WTC11 (cell line): ENCODE measurements around the gene CDH13. TPM values are rescaled to one million over a fixed set of nuclear protein-coding genes. Genes with fewer than 3 reads are reported as not detected.

Experiments
- ATAC-seq: fragments of 200-7000 bp; cut with Tn5 transposase; 2 replicates; pipeline ENCODE4 v1.10.0; 2021; ENCODE audit warnings: mild to moderate bottlenecking, moderate library complexity
- CTCF ChIA-PET: fragments of 300-600 bp; sonication (Branson Sonifier 250); formaldehyde crosslinking; loops from one replicate; lab custom pipeline; 2021; ENCODE audit warnings: antibody characterized with exemption; lab: Charles Lee
- POLR2A ChIA-PET: fragments of 350-600 bp; sonication (Branson Sonifier 250); formaldehyde crosslinking; loops from one replicate; lab custom pipeline; 2021; ENCODE audit warnings: antibody characterized with exemption; lab: Charles Lee
- DNase-seq: peaks from one replicate; pipeline ENCODE4 v3.0.0; 2021; ENCODE audit warnings: low spot score
- H3K27ac Mint-ChIP-seq: 2 replicates; pipeline ENCODE4 v1.8.0; 2021; ENCODE audit warnings: mixed read lengths
- H3K27me3 Mint-ChIP-seq: 2 replicates; pipeline ENCODE4 v1.8.0; 2021; ENCODE audit warnings: low read depth, mild to moderate bottlenecking, moderate library complexity, mixed read lengths
- H3K36me3 Mint-ChIP-seq: 2 replicates; pipeline ENCODE4 v1.8.0; 2021; ENCODE audit warnings: mixed read lengths
- H3K4me1 Mint-ChIP-seq: 2 replicates; pipeline ENCODE4 v1.8.0; 2022; ENCODE audit warnings: mixed read lengths
- H3K4me3 Mint-ChIP-seq: 2 replicates; pipeline ENCODE4 v1.8.0; 2021; ENCODE audit warnings: mild to moderate bottlenecking, moderate library complexity, mixed read lengths
- H3K9me3 Mint-ChIP-seq: 2 replicates; pipeline ENCODE4 v1.8.0; 2021; ENCODE audit warnings: mixed read lengths
- CREB1 ChIP-seq: sonication (generic); formaldehyde crosslinking; IDR thresholded peaks from 2 replicates; pipeline ENCODE4 v1.8.0; 2023; ENCODE audit warnings: mild to moderate bottlenecking, missing genetic modification reagents
- GTF2I ChIP-seq: fragments of 250-450 bp; sonication (Bioruptor Pico); conservative IDR thresholded peaks from 2 replicates; pipeline ENCODE4 v1.4.0; 2021; ENCODE audit warnings: mild to moderate bottlenecking
- IRF2 ChIP-seq: sonication (generic); formaldehyde crosslinking; IDR thresholded peaks from 2 replicates; pipeline ENCODE4 v1.8.0; 2022; ENCODE audit warnings: low read depth, missing genetic modification reagents, borderline replicate concordance
- JAZF1 ChIP-seq: fragments of 250-450 bp; sonication (Bioruptor Pico); IDR thresholded peaks from 2 replicates; pipeline ENCODE4 v1.9.0; 2021; ENCODE audit warnings: moderate library complexity, mild to moderate bottlenecking, inconsistent platforms
- KAT7 ChIP-seq: sonication (generic); formaldehyde crosslinking; IDR thresholded peaks from 2 replicates; pipeline ENCODE4 v1.8.1; 2023; ENCODE audit warnings: missing genetic modification reagents, mild to moderate bottlenecking, borderline replicate concordance
- MYBL2 ChIP-seq: sonication (generic); formaldehyde crosslinking; IDR thresholded peaks from 2 replicates; pipeline ENCODE4 v1.8.1; 2023; ENCODE audit warnings: mild to moderate bottlenecking, moderate library complexity, missing genetic modification reagents
- NFE2L1 ChIP-seq: sonication (generic); formaldehyde crosslinking; IDR thresholded peaks from 2 replicates; pipeline ENCODE4 v1.8.1; 2023; ENCODE audit warnings: missing genetic modification reagents
- NFYB ChIP-seq: sonication (generic); formaldehyde crosslinking; conservative IDR thresholded peaks from 2 replicates; pipeline ENCODE4 v1.8.0; 2022; ENCODE audit warnings: low read depth, missing genetic modification reagents
- RORB ChIP-seq: fragments of 250-450 bp; sonication (Bioruptor Pico); IDR thresholded peaks from 2 replicates; pipeline ENCODE4 v1.9.0; 2021; ENCODE audit warnings: mild to moderate bottlenecking
- ZNF121 ChIP-seq: sonication (generic); formaldehyde crosslinking; IDR thresholded peaks from 2 replicates; pipeline ENCODE4 v1.8.0; 2023; ENCODE audit warnings: missing genetic modification reagents
- ZNF138 ChIP-seq: sonication (generic); formaldehyde crosslinking; conservative IDR thresholded peaks from 2 replicates; pipeline ENCODE4 v1.8.1; 2022; ENCODE audit warnings: mild to moderate bottlenecking, moderate library complexity, missing genetic modification reagents
- ZNF263 ChIP-seq: sonication (generic); formaldehyde crosslinking; IDR thresholded peaks from 2 replicates; pipeline ENCODE4 v1.8.1; 2022; ENCODE audit warnings: low read depth, mild to moderate bottlenecking, moderate library complexity, missing genetic modification reagents
- ZNF317 ChIP-seq: sonication (generic); formaldehyde crosslinking; IDR thresholded peaks from 2 replicates; pipeline ENCODE4 v1.8.1; 2023; ENCODE audit warnings: low read depth, mild to moderate bottlenecking, moderate library complexity, missing genetic modification reagents, borderline replicate concordance
- total RNA-seq: library from RNA; stranded (reverse); gene quantifications from 3 replicates; pipeline ENCODE4 v1.2.3, GENCODE V29; 2021
- TF ChIP-seq, protein P1 (sequence below): sonication (generic); formaldehyde crosslinking; IDR thresholded peaks from 2 replicates; pipeline ENCODE4 v1.8.1; 2023; ENCODE audit warnings: mild to moderate bottlenecking, moderate library complexity, missing genetic modification reagents
- TF ChIP-seq, protein P2 (sequence below): sonication (generic); formaldehyde crosslinking; IDR thresholded peaks from 2 replicates; pipeline ENCODE4 v1.8.1; 2023; ENCODE audit warnings: mild to moderate bottlenecking, missing genetic modification reagents, borderline replicate concordance
- TF ChIP-seq, protein P3 (sequence below): sonication (generic); formaldehyde crosslinking; IDR thresholded peaks from 2 replicates; pipeline ENCODE4 v1.8.1; 2022; ENCODE audit warnings: mild to moderate bottlenecking, moderate library complexity, missing genetic modification reagents
- TF ChIP-seq, protein P4 (sequence below): sonication (generic); formaldehyde crosslinking; IDR thresholded peaks from 2 replicates; pipeline ENCODE4 v1.8.0; 2023; ENCODE audit warnings: missing genetic modification reagents
- TF ChIP-seq, protein P5 (sequence below): sonication (generic); formaldehyde crosslinking; IDR thresholded peaks from 2 replicates; pipeline ENCODE4 v1.8.0; 2023; ENCODE audit warnings: missing genetic modification reagents, mild to moderate bottlenecking, borderline replicate concordance
- TF ChIP-seq, protein P6 (sequence below): sonication (generic); formaldehyde crosslinking; IDR thresholded peaks from 2 replicates; pipeline ENCODE4 v1.8.0; 2022; ENCODE audit warnings: missing genetic modification reagents

CDH13 gene
- total RNA-seq, 1 experiment from 2014 or later: 0.81 TPM

DNA sequence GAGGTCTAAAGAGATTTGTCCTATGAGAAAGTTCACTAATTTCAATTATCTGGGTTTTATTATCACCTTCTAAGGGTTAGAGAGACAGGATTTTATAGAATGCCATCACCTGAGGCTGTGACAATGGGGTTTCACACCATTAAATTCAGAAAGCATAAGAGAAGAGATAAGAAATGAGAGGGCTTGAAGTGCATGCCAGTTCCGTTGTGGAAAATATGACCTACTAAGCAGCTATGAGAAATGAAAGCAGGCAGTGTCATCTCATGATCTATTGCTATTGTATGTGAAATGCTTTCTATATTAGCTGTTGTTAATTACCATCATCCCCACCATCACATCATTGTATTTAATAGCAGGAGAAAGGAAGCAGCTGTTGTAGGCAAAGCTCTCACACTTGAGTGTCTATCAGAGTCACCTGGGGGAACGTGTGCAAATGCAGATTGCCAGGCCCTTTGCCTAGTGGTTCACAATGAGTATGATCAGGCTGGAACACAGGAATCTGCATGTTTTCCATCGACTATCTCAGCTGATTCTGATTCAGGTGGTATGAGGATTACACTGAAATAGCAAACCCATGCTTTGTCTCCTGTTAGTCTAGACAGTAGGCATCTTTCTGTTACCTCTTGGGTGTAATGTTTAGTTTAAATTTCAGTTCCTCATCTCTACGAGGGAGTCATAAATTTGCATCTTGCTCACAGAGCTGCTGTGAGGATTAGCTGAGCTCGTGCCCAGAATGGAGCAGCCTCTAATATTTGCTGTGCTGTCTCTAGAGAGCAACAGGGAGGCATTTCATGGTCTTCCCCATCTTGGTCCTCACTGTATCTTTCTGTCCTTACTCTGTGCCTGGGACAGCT, 256.4 kb downstream of the CDH13 start:
- CTCF ChIA-PET: interaction anchor here (1.0 kb wide), 1 partner anchor 217 kb away, joined by 3 read pairs; no protein-coding TSS in a partner anchor
- Mint-ChIP-seq H3K27me3 (no peaks in the 10 kb centered on the region), H3K27ac (no peak overlapping the region), H3K9me3 (no peaks in the 10 kb centered on the region), H3K4me1 (peaks cover 22% of the 10 kb centered on the region), H3K36me3 (no peaks in the 10 kb centered on the region), H3K4me3 (no peak overlapping the region)
- POLR2A ChIA-PET: no interaction called here
- ATAC-seq (no peak), DNase-seq (no peak)
- TF ChIP-seq, protein P1, sequence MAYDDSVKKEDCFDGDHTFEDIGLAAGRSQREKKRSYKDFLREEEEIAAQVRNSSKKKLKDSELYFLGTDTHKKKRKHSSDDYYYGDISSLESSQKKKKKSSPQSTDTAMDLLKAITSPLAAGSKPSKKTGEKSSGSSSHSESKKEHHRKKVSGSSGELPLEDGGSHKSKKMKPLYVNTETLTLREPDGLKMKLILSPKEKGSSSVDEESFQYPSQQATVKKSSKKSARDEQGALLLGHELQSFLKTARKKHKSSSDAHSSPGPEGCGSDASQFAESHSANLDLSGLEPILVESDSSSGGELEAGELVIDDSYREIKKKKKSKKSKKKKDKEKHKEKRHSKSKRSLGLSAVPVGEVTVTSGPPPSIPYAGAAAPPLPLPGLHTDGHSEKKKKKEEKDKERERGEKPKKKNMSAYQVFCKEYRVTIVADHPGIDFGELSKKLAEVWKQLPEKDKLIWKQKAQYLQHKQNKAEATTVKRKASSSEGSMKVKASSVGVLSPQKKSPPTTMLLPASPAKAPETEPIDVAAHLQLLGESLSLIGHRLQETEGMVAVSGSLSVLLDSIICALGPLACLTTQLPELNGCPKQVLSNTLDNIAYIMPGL (CRISPR knock-in tag): no peak
- no peak for TF ChIP-seq ZNF121 (CRISPR knock-in tag)
- no peak for TF ChIP-seq NFYB
- TF ChIP-seq, protein P2, sequence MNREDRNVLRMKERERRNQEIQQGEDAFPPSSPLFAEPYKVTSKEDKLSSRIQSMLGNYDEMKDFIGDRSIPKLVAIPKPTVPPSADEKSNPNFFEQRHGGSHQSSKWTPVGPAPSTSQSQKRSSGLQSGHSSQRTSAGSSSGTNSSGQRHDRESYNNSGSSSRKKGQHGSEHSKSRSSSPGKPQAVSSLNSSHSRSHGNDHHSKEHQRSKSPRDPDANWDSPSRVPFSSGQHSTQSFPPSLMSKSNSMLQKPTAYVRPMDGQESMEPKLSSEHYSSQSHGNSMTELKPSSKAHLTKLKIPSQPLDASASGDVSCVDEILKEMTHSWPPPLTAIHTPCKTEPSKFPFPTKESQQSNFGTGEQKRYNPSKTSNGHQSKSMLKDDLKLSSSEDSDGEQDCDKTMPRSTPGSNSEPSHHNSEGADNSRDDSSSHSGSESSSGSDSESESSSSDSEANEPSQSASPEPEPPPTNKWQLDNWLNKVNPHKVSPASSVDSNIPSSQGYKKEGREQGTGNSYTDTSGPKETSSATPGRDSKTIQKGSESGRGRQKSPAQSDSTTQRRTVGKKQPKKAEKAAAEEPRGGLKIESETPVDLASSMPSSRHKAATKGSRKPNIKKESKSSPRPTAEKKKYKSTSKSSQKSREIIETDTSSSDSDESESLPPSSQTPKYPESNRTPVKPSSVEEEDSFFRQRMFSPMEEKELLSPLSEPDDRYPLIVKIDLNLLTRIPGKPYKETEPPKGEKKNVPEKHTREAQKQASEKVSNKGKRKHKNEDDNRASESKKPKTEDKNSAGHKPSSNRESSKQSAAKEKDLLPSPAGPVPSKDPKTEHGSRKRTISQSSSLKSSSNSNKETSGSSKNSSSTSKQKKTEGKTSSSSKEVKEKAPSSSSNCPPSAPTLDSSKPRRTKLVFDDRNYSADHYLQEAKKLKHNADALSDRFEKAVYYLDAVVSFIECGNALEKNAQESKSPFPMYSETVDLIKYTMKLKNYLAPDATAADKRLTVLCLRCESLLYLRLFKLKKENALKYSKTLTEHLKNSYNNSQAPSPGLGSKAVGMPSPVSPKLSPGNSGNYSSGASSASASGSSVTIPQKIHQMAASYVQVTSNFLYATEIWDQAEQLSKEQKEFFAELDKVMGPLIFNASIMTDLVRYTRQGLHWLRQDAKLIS (CRISPR knock-in tag): no peak
- TF ChIP-seq KAT7: no peak
- no peak for TF ChIP-seq IRF2 (CRISPR knock-in tag)
- no peak for TF ChIP-seq ZNF317 (CRISPR knock-in tag)
- TF ChIP-seq NFE2L1: no peak
- no peak for TF ChIP-seq ZNF263
- TF ChIP-seq, protein P3, sequence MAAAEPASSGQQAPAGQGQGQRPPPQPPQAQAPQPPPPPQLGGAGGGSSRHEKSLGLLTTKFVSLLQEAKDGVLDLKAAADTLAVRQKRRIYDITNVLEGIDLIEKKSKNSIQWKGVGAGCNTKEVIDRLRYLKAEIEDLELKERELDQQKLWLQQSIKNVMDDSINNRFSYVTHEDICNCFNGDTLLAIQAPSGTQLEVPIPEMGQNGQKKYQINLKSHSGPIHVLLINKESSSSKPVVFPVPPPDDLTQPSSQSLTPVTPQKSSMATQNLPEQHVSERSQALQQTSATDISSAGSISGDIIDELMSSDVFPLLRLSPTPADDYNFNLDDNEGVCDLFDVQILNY (CRISPR knock-in tag): no peak
- TF ChIP-seq MYBL2 (CRISPR knock-in tag): no peak

DNA sequence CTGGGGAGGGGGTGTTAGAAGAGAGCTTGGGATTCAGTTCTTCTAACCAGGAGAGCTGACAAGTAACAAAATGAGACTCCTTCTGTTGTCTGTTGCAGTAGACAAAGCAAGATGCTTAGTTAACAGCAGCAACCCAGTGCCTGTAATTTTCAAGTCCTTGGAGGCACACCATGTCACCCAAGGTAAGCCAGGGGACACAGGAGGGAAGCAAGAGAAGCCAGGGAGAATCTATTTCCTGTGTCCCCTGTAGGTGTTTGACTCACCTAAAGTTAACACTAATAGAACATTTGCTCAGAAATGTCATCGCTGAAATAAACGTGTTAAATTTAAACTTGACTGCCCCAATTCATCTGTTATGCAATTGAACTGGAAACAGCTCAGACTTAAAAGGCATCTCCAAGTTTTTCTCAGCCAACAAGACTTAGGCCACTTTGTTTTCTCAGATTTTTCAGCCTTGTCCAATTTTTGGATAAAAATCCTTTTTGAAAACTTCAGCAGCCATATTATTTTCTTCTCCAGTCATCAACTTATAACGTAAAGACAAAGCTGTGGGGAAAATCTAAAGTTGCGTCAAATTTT, 257.6 kb downstream of the CDH13 start:
- no peaks in the 10 kb centered on the region for H3K36me3 Mint-ChIP-seq
- CTCF ChIA-PET: interaction anchor here (1.0 kb wide), 1 partner anchor 218 kb away, joined by 3 read pairs; no protein-coding TSS in a partner anchor
- no peak overlapping the region for H3K27ac Mint-ChIP-seq
- POLR2A ChIA-PET: no interaction called here
- no peaks in the 10 kb centered on the region for H3K9me3 Mint-ChIP-seq
- H3K4me3 Mint-ChIP-seq: no peak overlapping the region
- no peak for DNase-seq
- H3K27me3 Mint-ChIP-seq: no peaks in the 10 kb centered on the region
- H3K4me1 Mint-ChIP-seq: peaks cover 30% of the 10 kb centered on the region
- no peak for ATAC-seq
- TF ChIP-seq CREB1 (no peak), RORB (no peak), JAZF1 (no peak), MYBL2 (CRISPR knock-in tag) (no peak), GTF2I (no peak), ZNF138 (no peak)
- TF ChIP-seq, protein P4, sequence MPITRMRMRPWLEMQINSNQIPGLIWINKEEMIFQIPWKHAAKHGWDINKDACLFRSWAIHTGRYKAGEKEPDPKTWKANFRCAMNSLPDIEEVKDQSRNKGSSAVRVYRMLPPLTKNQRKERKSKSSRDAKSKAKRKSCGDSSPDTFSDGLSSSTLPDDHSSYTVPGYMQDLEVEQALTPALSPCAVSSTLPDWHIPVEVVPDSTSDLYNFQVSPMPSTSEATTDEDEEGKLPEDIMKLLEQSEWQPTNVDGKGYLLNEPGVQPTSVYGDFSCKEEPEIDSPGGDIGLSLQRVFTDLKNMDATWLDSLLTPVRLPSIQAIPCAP (CRISPR knock-in tag): no peak
- TF ChIP-seq, protein P5, sequence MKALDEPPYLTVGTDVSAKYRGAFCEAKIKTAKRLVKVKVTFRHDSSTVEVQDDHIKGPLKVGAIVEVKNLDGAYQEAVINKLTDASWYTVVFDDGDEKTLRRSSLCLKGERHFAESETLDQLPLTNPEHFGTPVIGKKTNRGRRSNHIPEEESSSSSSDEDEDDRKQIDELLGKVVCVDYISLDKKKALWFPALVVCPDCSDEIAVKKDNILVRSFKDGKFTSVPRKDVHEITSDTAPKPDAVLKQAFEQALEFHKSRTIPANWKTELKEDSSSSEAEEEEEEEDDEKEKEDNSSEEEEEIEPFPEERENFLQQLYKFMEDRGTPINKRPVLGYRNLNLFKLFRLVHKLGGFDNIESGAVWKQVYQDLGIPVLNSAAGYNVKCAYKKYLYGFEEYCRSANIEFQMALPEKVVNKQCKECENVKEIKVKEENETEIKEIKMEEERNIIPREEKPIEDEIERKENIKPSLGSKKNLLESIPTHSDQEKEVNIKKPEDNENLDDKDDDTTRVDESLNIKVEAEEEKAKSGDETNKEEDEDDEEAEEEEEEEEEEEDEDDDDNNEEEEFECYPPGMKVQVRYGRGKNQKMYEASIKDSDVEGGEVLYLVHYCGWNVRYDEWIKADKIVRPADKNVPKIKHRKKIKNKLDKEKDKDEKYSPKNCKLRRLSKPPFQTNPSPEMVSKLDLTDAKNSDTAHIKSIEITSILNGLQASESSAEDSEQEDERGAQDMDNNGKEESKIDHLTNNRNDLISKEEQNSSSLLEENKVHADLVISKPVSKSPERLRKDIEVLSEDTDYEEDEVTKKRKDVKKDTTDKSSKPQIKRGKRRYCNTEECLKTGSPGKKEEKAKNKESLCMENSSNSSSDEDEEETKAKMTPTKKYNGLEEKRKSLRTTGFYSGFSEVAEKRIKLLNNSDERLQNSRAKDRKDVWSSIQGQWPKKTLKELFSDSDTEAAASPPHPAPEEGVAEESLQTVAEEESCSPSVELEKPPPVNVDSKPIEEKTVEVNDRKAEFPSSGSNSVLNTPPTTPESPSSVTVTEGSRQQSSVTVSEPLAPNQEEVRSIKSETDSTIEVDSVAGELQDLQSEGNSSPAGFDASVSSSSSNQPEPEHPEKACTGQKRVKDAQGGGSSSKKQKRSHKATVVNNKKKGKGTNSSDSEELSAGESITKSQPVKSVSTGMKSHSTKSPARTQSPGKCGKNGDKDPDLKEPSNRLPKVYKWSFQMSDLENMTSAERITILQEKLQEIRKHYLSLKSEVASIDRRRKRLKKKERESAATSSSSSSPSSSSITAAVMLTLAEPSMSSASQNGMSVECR (CRISPR knock-in tag): no peak
- TF ChIP-seq, protein P6, sequence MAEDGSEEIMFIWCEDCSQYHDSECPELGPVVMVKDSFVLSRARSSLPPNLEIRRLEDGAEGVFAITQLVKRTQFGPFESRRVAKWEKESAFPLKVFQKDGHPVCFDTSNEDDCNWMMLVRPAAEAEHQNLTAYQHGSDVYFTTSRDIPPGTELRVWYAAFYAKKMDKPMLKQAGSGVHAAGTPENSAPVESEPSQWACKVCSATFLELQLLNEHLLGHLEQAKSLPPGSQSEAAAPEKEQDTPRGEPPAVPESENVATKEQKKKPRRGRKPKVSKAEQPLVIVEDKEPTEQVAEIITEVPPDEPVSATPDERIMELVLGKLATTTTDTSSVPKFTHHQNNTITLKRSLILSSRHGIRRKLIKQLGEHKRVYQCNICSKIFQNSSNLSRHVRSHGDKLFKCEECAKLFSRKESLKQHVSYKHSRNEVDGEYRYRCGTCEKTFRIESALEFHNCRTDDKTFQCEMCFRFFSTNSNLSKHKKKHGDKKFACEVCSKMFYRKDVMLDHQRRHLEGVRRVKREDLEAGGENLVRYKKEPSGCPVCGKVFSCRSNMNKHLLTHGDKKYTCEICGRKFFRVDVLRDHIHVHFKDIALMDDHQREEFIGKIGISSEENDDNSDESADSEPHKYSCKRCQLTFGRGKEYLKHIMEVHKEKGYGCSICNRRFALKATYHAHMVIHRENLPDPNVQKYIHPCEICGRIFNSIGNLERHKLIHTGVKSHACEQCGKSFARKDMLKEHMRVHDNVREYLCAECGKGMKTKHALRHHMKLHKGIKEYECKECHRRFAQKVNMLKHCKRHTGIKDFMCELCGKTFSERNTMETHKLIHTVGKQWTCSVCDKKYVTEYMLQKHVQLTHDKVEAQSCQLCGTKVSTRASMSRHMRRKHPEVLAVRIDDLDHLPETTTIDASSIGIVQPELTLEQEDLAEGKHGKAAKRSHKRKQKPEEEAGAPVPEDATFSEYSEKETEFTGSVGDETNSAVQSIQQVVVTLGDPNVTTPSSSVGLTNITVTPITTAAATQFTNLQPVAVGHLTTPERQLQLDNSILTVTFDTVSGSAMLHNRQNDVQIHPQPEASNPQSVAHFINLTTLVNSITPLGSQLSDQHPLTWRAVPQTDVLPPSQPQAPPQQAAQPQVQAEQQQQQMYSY (CRISPR knock-in tag): no peak
